GM20431 (cell line): ENCODE measurements around the gene ACTC1.

Source experiments
- in situ Hi-C: fragments of 300-500 bp; cut with MseI, MboI; formaldehyde crosslinking; loops from one replicate; pipeline ENCODE4 v1.15.0; 2020; ENCODE audit warnings: low sequenced_read_pairs; ENCODE audit not compliant: unreplicated experiment

Gene ACTC1

GRCh38 chr15:34802803-34803750 is 7.7 kb upstream of the ACTC1 start:
- in situ Hi-C loops = no loop called here

GRCh38 chr15:34802371-34802770 is 7.0 kb upstream of the ACTC1 start:
- in situ Hi-C loops = no loop called here

DNA sequence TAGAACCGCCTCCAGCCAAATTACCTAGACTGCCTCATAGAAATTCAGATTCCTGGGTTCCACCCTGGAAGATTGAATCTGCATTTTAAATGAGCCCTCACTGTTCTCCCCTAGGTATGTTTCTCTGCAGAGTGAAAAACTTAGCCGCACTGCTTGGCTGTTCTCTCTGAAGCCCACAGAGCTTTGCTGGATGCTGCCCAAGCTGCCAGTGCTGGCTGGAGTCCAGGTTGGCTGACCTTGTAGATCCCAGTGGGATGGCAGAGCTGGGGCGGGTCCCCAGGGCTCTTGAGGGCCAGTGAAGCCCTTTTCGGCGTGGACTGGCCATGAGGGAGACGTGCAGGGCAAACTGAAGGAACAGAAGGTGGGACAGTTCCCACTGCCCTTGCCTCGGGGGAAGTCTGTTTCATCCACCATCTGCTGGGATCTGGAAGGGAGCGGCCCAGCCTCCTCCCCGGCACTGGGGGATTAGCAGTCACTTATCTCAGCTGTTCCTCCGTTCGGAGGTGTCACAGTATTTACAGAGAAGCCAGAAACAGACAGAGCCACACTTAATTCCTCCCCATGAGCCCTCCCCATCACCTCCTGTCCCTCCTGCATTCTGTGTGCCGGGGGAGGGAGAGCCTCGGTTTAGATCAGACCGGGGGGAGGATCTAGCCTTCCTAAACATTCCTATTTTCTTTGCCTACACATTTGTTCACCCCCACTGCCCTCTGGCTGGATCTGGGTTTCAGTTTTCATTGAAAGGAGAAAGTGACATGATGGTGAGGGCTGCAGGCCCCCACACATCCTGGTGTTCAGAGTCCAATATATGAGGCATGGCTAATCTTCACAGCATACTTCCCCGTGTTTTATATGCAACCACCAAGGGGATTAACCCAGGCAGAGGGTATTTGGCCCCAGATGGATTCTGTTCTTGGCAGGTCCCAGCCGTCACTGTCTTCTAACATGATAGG is 4.1 kb upstream of the ACTC1 start:
- in situ Hi-C loops = no loop called here

- in situ Hi-C loops = no loop called here
Measured at GRCh38 chr15:34796847-34797435, 1.6 kb upstream of the ACTC1 start.

- in situ Hi-C loops = no loop called here
Measured at GRCh38 chr15:34794590-34795206, 651 bp downstream of the ACTC1 start.

GRCh38 chr15:34793901-34794300 is 1.4 kb downstream of the ACTC1 start:
- in situ Hi-C loops = no loop called here

- in situ Hi-C loops = no loop called here
Measured at GRCh38 chr15:34793071-34793470, 2.3 kb downstream of the ACTC1 start.

DNA sequence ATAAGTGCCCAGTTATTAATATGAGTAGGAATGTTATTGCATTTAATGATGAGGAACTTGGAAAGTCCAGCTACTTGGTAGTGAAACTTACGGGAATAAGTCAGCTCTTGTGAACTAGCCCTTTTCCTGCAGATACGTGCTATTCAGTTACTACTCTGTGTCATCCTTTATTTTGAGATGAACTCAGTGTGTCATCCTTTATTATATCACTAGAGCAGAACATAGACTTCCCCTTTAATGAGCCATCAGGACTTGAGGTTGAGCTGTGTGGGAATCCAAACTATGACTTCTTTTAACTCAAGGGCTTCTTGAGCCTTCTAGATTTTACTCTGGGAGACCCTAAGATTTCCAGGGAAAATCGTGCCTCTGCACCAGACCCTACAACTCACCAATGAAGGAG is 3.6 kb downstream of the ACTC1 start:
- in situ Hi-C loops = no loop called here

DNA sequence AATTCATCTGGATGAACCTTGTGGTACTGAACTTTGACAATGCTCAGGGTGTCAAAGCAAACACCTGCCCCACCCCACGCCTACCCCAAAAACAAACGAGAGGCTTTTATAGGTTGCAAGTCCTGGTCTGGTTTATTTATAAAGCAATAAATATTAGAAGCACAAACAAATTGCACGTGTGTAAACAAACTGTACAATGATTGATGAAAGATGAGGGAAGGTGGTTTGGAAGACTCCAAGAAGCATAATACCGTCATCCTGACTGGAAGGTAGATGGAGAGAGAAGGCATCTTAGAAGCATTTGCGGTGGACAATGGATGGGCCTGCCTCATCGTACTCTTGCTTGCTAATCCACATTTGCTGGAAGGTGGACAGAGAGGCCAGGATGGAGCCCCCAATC is 5.2 kb downstream of the ACTC1 start:
- in situ Hi-C loops = no loop called here

GRCh38 chr15:34789326-34789725 is 6.0 kb downstream of the ACTC1 start:
- in situ Hi-C loops = no loop called here

DNA sequence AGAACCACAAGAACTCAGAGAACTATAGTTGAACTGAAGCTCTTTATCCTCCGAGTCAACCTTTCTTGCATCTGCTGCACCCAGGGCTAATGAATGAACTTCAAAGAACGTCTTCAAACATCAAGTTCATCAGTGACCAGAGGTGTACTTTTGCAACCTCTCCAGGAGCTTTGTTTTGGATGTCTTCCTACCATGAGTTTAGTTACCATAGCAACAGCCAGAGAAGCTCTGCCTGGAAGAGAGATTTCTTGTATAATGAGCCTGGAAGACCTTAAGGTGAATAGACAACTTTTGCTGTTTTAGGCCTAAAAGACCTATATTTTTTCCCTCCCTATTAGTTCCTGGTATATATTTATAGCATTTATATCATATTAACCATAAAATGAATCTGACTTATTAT is 9.1 kb downstream of the ACTC1 start:
- in situ Hi-C loops = no loop called here

DNA sequence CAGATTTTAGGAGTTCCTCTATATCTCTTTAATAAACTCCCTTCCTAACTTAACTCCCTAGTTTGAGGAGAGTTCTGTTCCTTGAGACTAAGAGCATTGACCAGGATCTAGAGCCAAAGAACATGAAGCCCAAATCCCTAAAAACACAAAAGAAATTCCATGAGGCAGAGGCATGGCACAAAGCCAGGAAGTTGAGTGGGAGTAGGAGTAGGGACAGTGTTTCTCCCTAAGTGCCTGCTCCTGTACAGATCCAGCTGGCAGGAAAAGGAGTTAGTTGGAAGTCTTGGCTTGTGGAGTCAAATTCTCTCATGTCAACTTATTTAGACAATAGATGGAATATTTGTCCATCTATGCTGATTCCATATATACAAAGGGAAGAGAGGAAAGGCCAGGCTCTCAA is 11.4 kb downstream of the ACTC1 start:
- in situ Hi-C loops = no loop called here

- in situ Hi-C loops = no loop called here
Measured at GRCh38 chr15:34783431-34783830, 11.9 kb downstream of the ACTC1 start.

GRCh38 chr15:34782901-34783300 is 12.4 kb downstream of the ACTC1 start:
- in situ Hi-C loops = no loop called here

GRCh38 chr15:34780725-34781124 is 14.6 kb downstream of the ACTC1 start:
- in situ Hi-C loops = no loop called here

DNA sequence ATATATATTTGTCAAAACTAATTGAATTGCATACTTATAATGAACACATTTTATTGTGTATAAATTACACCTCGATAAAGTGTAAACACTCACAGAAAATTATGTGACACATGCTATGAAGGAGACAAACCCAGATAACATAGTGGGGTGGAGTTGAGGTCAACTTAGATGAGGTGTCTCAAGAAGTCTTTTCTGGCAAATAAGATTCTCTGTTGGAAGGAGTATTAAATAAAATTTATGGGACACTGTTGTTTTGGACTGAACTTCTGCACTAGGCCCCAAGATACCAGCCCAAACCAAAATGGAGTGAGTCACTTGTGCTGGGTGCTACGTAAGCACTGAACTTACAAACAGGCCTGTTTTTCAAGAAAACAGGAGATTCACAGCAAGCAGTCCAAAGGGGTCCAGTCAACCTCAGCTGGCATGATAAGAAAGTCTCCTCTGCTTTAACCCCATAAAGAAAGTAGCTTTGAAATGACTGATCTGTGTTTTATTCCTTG is 18.7 kb downstream of the ACTC1 start:
- in situ Hi-C loops = no loop called here

DNA sequence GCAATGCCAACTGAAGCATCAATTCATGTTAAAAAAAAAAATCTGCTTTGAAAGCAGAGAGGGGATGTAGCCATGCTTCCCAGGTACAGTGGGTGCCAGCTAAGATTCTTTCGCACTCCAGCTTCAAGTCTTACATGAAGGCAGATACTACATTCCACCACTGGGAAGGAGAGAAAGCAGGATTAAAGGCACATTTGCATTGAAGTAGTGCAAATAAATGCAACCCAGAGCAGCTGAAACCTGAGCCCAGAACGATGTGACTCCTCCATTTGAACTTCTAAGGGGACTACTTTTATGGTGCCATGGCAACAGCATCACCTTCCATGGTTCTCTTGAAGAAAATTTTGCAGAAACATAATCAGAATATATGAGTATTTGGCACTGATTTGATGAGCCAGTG is 21.4 kb downstream of the ACTC1 start:
- in situ Hi-C loops = no loop called here

DNA sequence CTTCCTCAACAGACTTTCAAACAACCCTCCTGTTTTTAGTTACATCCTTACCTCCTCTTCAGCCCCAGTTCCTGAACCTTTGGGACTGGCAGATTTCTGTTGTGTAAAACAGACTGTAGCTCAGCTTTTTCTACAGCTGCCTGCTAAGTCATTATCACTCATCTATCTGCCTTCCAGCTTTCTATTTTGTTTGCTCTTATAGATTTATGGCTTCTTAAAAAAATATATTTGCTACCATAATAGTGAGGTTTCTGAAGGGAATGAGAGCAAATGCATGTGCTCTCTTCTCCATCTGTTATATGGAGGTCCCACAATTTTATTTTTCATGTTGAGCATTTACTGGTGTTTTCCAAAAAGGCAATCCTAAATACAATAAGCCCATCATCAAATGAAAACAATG is 22.3 kb downstream of the ACTC1 start:
- in situ Hi-C loops = no loop called here

DNA sequence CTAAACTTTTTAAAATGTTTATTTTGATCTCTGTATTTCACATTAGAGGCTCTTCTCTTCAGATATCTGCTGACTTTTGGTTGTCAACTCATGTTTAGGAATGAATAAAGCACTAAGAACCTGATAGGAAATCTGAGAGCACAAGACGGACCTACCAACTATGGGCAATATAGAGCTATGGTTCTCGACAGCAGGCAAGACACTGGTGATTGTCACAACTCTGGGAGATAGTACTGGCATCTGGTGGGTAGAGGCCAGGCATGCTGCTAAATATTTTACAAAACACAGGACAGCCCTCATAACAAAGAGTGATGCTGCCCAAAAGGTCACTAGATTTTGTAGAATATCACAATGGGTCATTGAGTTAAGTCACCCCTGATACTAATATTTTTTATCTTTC is 23.0 kb downstream of the ACTC1 start:
- in situ Hi-C loops = no loop called here

DNA sequence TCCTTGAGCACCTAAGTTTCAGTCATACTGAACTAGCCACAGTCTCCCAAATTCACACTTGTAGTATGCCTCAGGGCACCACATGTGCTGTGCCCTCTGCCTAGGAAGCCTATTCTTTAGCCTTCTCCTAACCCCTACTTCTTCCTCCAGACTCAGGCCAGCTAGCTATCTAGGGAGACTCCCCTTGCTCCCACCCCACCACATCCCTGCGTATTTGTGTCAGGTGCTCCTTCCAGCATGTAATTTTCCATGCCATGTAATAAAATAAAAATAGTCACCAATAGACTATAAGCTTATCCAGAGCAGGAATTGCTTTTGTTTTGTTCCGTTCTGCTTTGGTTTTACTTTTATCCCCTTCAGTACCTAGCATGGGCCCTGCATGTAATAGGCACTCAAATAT is 25.6 kb downstream of the ACTC1 start:
- in situ Hi-C loops = no loop called here
